HepG2 (cell line): ENCODE results near the gene ARHGEF1. TPM values are rescaled to one million over a fixed set of nuclear protein-coding genes. Genes with fewer than 3 reads are reported as not detected.
A peak's percentile ranks its signal among the peaks of the same experiment; 100 is the strongest.

ENCODE experiments used
- HES4 ChIP-seq: sonication (generic); formaldehyde crosslinking; IDR thresholded peaks from 2 replicates; pipeline ENCODE4 v1.9.0; 2021; ENCODE audit warnings: mild to moderate bottlenecking, missing genetic modification reagents, borderline replicate concordance
- HIVEP1 ChIP-seq: sonication (generic); formaldehyde crosslinking; IDR thresholded peaks from 2 replicates; pipeline ENCODE4 v1.4.0; 2020; ENCODE audit warnings: mild to moderate bottlenecking, missing genetic modification reagents
- IKZF4 ChIP-seq: sonication (generic); formaldehyde crosslinking; IDR thresholded peaks from 2 replicates; pipeline ENCODE4 v1.5.1; 2020; ENCODE audit warnings: borderline replicate concordance, mild to moderate bottlenecking, low read depth, missing genetic modification reagents; ENCODE audit errors: not compliant biosample characterization
- JUND ChIP-seq: sonication (generic); formaldehyde crosslinking; IDR thresholded peaks from 2 replicates; pipeline ENCODE4 v1.8.0; 2022; ENCODE audit warnings: mild to moderate bottlenecking, missing genetic modification reagents
- MED1 ChIP-seq: sonication (generic); formaldehyde crosslinking; IDR thresholded peaks from 2 replicates; pipeline ENCODE4 v1.4.0; 2020; ENCODE audit warnings: missing genetic modification reagents
- NFRKB ChIP-seq: fragments of 450-650 bp; IDR thresholded peaks from 2 replicates; pipeline ENCODE4 v1.6.1; 2017
- RBM22 ChIP-seq: fragments of 200-400 bp; formaldehyde crosslinking; optimal IDR thresholded peaks from 2 replicates; pipeline ENCODE3; 2017; ENCODE audit warnings: mild to moderate bottlenecking, low read length, moderate library complexity
- REPIN1 ChIP-seq: sonication (generic); formaldehyde crosslinking; IDR thresholded peaks from 2 replicates; pipeline ENCODE4 v1.8.0; 2022; ENCODE audit warnings: missing genetic modification reagents, low read depth, mild to moderate bottlenecking, borderline replicate concordance
- SMAD3 ChIP-seq: sonication (generic); formaldehyde crosslinking; IDR thresholded peaks from 2 replicates; pipeline ENCODE4 v1.4.0; 2020; ENCODE audit warnings: missing genetic modification reagents
- SSRP1 ChIP-seq: IDR thresholded peaks from 2 replicates; pipeline ENCODE4 v1.6.1; 2016; ENCODE audit warnings: control low read depth
- STAG1 ChIP-seq: sonication (generic); formaldehyde crosslinking; IDR thresholded peaks from 2 replicates; pipeline ENCODE4 v1.4.0; 2020; ENCODE audit warnings: missing genetic modification reagents
- TARDBP ChIP-seq: sonication (generic); formaldehyde crosslinking; IDR thresholded peaks from 2 replicates; pipeline ENCODE4 v1.8.0; 2022; ENCODE audit warnings: mild to moderate bottlenecking, missing genetic modification reagents
- THAP11 ChIP-seq: IDR thresholded peaks from 2 replicates; pipeline ENCODE4 v1.6.1; 2016; ENCODE audit warnings: missing biosample characterization, missing genetic modification reagents
- TMF1 ChIP-seq: sonication (generic); formaldehyde crosslinking; IDR thresholded peaks from 2 replicates; pipeline ENCODE4 v1.8.1; 2022; ENCODE audit warnings: low read depth, missing genetic modification reagents
- TP53 ChIP-seq: sonication (generic); formaldehyde crosslinking; conservative IDR thresholded peaks from 2 replicates; pipeline ENCODE4 v1.4.0; 2020; ENCODE audit warnings: missing genetic modification reagents
- YY1 ChIP-seq: IDR thresholded peaks from 2 replicates; pipeline ENCODE4 v1.6.1; 2011; ENCODE audit warnings: low read length, low read depth, moderate library complexity, mild to moderate bottlenecking; ENCODE audit not compliant: insufficient read depth, insufficient replicate concordance
- ZKSCAN8 ChIP-seq: IDR thresholded peaks from 2 replicates; pipeline ENCODE4 v1.6.1; 2016; ENCODE audit warnings: borderline replicate concordance, missing genetic modification reagents, missing compliant biosample characterization
- ZMYM2 ChIP-seq: sonication (generic); formaldehyde crosslinking; IDR thresholded peaks from 2 replicates; pipeline ENCODE4 v1.8.0; 2022; ENCODE audit warnings: mild to moderate bottlenecking, missing genetic modification reagents
- ZNF292 ChIP-seq: sonication (generic); formaldehyde crosslinking; IDR thresholded peaks from 2 replicates; pipeline ENCODE4 v1.8.1; 2022; ENCODE audit warnings: mild to moderate bottlenecking, low read depth, missing genetic modification reagents, borderline replicate concordance
- ZNF468 ChIP-seq: sonication (generic); formaldehyde crosslinking; IDR thresholded peaks from 2 replicates; pipeline ENCODE4 v1.8.0; 2022; ENCODE audit warnings: mild to moderate bottlenecking, moderate library complexity, missing genetic modification reagents
- ZNF615 ChIP-seq: sonication (generic); formaldehyde crosslinking; IDR thresholded peaks from 2 replicates; pipeline ENCODE4 v1.5.0; 2020; ENCODE audit warnings: mild to moderate bottlenecking, missing genetic modification reagents, borderline replicate concordance
- ZNF703 ChIP-seq: sonication (generic); formaldehyde crosslinking; IDR thresholded peaks from 2 replicates; pipeline ENCODE4 v1.5.1; 2020; ENCODE audit warnings: missing genetic modification reagents, mild to moderate bottlenecking, moderate library complexity, borderline replicate concordance
- polyA plus RNA-seq, 8 experiments: library from polyadenylated mRNA; depleted of rRNA in 3 of 8; stranded (reverse) in 7 of 8; unstranded in 1 of 8; fragments of >200 nt; fragmentation: Illumina TruSeq in 4 of 8; extraction: Trizol in 4 of 8; gene quantifications; 2 replicates each; pipeline versions ENCODE4 v1.2.1 to v1.2.3, GENCODE V29; 2011 to 2016; ENCODE audit warnings: low read depth in 4 of 8, missing spikeins in 1 of 8, mixed read lengths in 1 of 8; ENCODE audit not compliant: insufficient read depth in 1 of 8
- total RNA-seq, 5 experiments: library from RNA; depleted of rRNA; stranded (reverse); fragments of >200 nt; fragmentation: Illumina TruSeq; extraction: Trizol; gene quantifications; 2 replicates each; pipeline ENCODE4 v1.2.3, GENCODE V29; 2016; ENCODE audit warnings: low read depth in 1 of 5
- TF ChIP-seq, protein P1 (sequence below): sonication (generic); formaldehyde crosslinking; IDR thresholded peaks from 2 replicates; pipeline ENCODE4 v1.4.0; 2020; ENCODE audit warnings: low read depth, mild to moderate bottlenecking, missing genetic modification reagents
- TF ChIP-seq, protein P2 (sequence below): sonication (generic); formaldehyde crosslinking; IDR thresholded peaks from 2 replicates; pipeline ENCODE4 v1.9.0; 2021; ENCODE audit warnings: missing genetic modification reagents, mild to moderate bottlenecking, borderline replicate concordance
- TF ChIP-seq, protein P3 (sequence below): IDR thresholded peaks from 2 replicates; pipeline ENCODE4 v1.6.1; 2016; ENCODE audit warnings: missing genetic modification reagents, missing compliant biosample characterization
- TF ChIP-seq, protein P4 (sequence below): sonication (generic); formaldehyde crosslinking; IDR thresholded peaks from 2 replicates; pipeline ENCODE4 v1.4.0; 2020; ENCODE audit warnings: missing genetic modification reagents

Gene ARHGEF1
- total and polyA plus RNA-seq, 2 of the 13 experiments (the other 11 are each of a cell fraction or from before 2014, with no cell fraction given): 33.7 to 34.7 TPM

DNA sequence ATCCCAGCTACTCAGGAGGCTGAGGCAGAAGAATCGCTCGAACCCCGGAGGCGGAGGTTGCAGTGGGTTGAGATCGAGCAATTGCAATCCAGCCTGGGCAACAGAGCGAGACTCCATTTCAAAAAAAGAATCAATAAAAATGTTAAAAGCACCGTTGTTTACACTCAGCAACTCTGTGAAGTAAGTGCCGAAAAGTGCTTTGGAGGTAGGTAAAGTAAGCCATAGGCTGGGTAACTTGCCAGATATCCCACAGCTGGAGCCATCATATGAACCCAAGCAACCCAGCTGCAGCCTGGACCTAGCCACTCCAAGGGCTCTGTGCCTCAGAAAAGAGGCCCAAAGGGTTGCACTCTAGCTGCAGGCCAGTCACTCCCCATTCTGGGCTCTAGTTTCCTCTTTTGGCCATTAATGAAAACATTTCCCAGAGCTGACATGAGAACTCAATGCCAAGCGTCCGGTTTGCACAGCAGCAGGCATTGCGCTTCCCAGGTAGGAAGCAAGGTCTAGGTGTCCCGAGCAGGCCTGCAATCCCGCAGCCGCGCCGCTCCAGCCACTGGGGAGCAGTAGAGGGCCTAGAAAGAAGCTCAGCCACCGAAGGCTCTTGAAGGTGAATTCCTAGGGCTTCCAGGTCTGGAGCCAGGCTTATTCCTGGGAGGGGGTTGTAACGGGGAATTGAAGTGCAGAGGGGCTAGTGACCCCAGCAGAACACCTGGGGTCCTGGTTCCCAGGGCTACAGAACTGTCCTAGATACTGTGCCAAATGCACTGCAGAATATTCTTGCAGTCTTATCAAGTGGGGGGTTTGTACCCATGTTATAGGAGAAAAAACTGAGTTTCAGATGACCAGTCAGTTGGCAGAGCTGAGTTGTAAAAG is 10.0 kb upstream of the ARHGEF1 start (continued):
- TF ChIP-seq TP53 (no peak), ZNF615 (CRISPR knock-in tag) (0 out of 2 replicates have a peak, but pooled peaks have one; percentile 5), ZNF703 (CRISPR knock-in tag) (peak; percentile 46; the same call in 1 of the 2 replicates), JUND (no peak), ZNF468 (CRISPR knock-in tag) (no peak), HES4 (CRISPR knock-in tag) (no peak), MED1 (CRISPR knock-in tag) (no peak), THAP11 (CRISPR knock-in tag) (0 out of 2 replicates have a peak, but pooled peaks have one; percentile 19), STAG1 (CRISPR knock-in tag) (peak; percentile 88), SSRP1 (peak; percentile 79; the same call in 1 of the 2 replicates), HIVEP1 (CRISPR knock-in tag) (0 out of 2 replicates have a peak, but pooled peaks have one; percentile 21), REPIN1 (no peak; the same call in 1 of the 2 replicates), IKZF4 (CRISPR knock-in tag) (no peak), TMF1 (no peak), TARDBP (peak; percentile 9; the same call in 1 of the 2 replicates), YY1 (peak; percentile 33), ZKSCAN8 (CRISPR knock-in tag) (no peak), ZNF292 (CRISPR knock-in tag) (no peak), ZMYM2 (CRISPR knock-in tag) (no peak), NFRKB (no peak), RBM22 (peak; percentile 99), SMAD3 (CRISPR knock-in tag) (0 out of 2 replicates have a peak, but pooled peaks have one; percentile 43)
- TF ChIP-seq, protein P1, sequence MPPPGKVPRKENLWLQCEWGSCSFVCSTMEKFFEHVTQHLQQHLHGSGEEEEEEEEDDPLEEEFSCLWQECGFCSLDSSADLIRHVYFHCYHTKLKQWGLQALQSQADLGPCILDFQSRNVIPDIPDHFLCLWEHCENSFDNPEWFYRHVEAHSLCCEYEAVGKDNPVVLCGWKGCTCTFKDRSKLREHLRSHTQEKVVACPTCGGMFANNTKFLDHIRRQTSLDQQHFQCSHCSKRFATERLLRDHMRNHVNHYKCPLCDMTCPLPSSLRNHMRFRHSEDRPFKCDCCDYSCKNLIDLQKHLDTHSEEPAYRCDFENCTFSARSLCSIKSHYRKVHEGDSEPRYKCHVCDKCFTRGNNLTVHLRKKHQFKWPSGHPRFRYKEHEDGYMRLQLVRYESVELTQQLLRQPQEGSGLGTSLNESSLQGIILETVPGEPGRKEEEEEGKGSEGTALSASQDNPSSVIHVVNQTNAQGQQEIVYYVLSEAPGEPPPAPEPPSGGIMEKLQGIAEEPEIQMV (CRISPR knock-in tag): no peak
- TF ChIP-seq, protein P2, sequence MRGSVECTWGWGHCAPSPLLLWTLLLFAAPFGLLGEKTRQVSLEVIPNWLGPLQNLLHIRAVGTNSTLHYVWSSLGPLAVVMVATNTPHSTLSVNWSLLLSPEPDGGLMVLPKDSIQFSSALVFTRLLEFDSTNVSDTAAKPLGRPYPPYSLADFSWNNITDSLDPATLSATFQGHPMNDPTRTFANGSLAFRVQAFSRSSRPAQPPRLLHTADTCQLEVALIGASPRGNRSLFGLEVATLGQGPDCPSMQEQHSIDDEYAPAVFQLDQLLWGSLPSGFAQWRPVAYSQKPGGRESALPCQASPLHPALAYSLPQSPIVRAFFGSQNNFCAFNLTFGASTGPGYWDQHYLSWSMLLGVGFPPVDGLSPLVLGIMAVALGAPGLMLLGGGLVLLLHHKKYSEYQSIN: no peak
- TF ChIP-seq, protein P3, sequence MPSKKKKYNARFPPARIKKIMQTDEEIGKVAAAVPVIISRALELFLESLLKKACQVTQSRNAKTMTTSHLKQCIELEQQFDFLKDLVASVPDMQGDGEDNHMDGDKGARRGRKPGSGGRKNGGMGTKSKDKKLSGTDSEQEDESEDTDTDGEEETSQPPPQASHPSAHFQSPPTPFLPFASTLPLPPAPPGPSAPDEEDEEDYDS (CRISPR knock-in tag): no peak
- TF ChIP-seq, protein P4, sequence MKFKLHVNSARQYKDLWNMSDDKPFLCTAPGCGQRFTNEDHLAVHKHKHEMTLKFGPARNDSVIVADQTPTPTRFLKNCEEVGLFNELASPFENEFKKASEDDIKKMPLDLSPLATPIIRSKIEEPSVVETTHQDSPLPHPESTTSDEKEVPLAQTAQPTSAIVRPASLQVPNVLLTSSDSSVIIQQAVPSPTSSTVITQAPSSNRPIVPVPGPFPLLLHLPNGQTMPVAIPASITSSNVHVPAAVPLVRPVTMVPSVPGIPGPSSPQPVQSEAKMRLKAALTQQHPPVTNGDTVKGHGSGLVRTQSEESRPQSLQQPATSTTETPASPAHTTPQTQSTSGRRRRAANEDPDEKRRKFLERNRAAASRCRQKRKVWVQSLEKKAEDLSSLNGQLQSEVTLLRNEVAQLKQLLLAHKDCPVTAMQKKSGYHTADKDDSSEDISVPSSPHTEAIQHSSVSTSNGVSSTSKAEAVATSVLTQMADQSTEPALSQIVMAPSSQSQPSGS: peak; percentile 53; the same call in 1 of the 2 replicates
